ENCODE results near the gene MAP3K12.

GRCh38 chr12:53497461-53497860 lies 1.8 kb downstream of the MAP3K12 start:
- TF ChIP-seq CTCF (IDR thresholded peaks at IDR 0.05; ENCODE audit: insufficient read depth, low read length) (no peak), REST (IDR thresholded peaks at IDR 0.05; ENCODE audit: insufficient replicate concordance, low read depth) (no peak), POLR2AphosphoS5 (IDR thresholded peaks at IDR 0.05; ENCODE audit: low read depth) (no peak), GABPA (IDR thresholded peaks at IDR 0.05; ENCODE audit: low read depth) (no peak)
